ENCODE data around the gene USH2A. TPM values are rescaled to one million over a fixed set of nuclear protein-coding genes. Genes with fewer than 3 reads are reported as not detected.

The USH2A gene
- polyA plus RNA-seq, 3 donors: not detected

- intact Hi-C loops (cut with micrococcal nuclease): no loop called here
- Mint-ChIP-seq H3K36me3 (peaks cover 34 to 42% of the 10 kb centered on the region in 2 donors), H3K4me3 (no peak overlapping the region), H3K4me1 (no peaks in the 10 kb centered on the region), H3K9me3 (no peaks in the 10 kb centered on the region), H3K27ac (no peak overlapping the region), H3K27me3 (ENCODE audit: low read depth in 3 of 3) (no peaks in the 10 kb centered on the region)
- no CpG with 5 or more reads among the region's 2 CpGs for WGBS (ENCODE audit: insufficient coverage)
- no peak for DNase-seq
- Histone ChIP-seq H3K27ac (ENCODE audit: low read depth in 1 of 2, low read length in 2 of 2) (no peak overlapping the region), H3K9me3 (replicated peaks in 1 of 2; ENCODE audit: control insufficient read depth in 1 of 2, insufficient read depth in 1 of 2, low read length in 2 of 2) (no peaks in the 10 kb centered on the region), H3K9ac (ENCODE audit: insufficient read depth, low read length, poor library complexity, severe bottlenecking) (no peak overlapping the region), H3K36me3 (replicated peaks in 1 of 2; ENCODE audit: control insufficient read depth in 1 of 2, insufficient read depth in 2 of 2, low read length in 2 of 2) (peaks cover 27 to 61% of the 10 kb centered on the region in 2 donors), H2AFZ (ENCODE audit: insufficient read depth, low read depth, low read length, poor library complexity, severe bottlenecking) (no peak overlapping the region), H4K20me1 (ENCODE audit: insufficient read depth, low read length) (no peaks in the 10 kb centered on the region), H3K4me2 (replicated peaks; ENCODE audit: extremely low read depth, low read length, poor library complexity, severe bottlenecking) (no peak overlapping the region), H3K4me1 (ENCODE audit: control insufficient read depth in 1 of 2, insufficient read depth in 2 of 2, low read length in 2 of 2) (no peaks in the 10 kb centered on the region), H3K79me2 (ENCODE audit: insufficient read depth, low read length) (no peaks in the 10 kb centered on the region), H3K27me3 (ENCODE audit: control insufficient read depth in 2 of 2, insufficient read depth in 2 of 2, low read length in 2 of 2) (no peaks in the 10 kb centered on the region), H3K4me3 (replicated peaks in 1 of 3; ENCODE audit: low read depth in 2 of 3, low read length in 3 of 3) (no peak overlapping the region)
- TF ChIP-seq CTCF (IDR thresholded peaks at IDR 0.05): peak; percentile 56
These were observed 816.6 kb downstream of the USH2A start for GRCh38 chr1:215606564-215607168.

GRCh38 chr1:215606036-215606435 is 817.2 kb downstream of the USH2A start:
- Histone ChIP-seq H2AFZ (ENCODE audit: insufficient read depth, low read depth, low read length, poor library complexity, severe bottlenecking) (no peak overlapping the region), H3K27ac (ENCODE audit: low read depth in 1 of 2, low read length in 2 of 2) (no peak overlapping the region), H3K79me2 (ENCODE audit: insufficient read depth, low read length) (no peaks in the 10 kb centered on the region), H3K27me3 (ENCODE audit: control insufficient read depth in 2 of 2, insufficient read depth in 2 of 2, low read length in 2 of 2) (no peaks in the 10 kb centered on the region), H3K9me3 (replicated peaks in 1 of 2; ENCODE audit: control insufficient read depth in 1 of 2, insufficient read depth in 1 of 2, low read length in 2 of 2) (no peaks in the 10 kb centered on the region), H4K20me1 (ENCODE audit: insufficient read depth, low read length) (no peaks in the 10 kb centered on the region), H3K4me3 (replicated peaks in 1 of 3; ENCODE audit: low read depth in 2 of 3, low read length in 3 of 3) (no peak overlapping the region), H3K36me3 (replicated peaks in 1 of 2; ENCODE audit: control insufficient read depth in 1 of 2, insufficient read depth in 2 of 2, low read length in 2 of 2) (peaks cover 22 to 60% of the 10 kb centered on the region in 2 donors), H3K4me1 (ENCODE audit: control insufficient read depth in 1 of 2, insufficient read depth in 2 of 2, low read length in 2 of 2) (no peaks in the 10 kb centered on the region), H3K4me2 (replicated peaks; ENCODE audit: extremely low read depth, low read length, poor library complexity, severe bottlenecking) (no peak overlapping the region), H3K9ac (ENCODE audit: insufficient read depth, low read length, poor library complexity, severe bottlenecking) (no peak overlapping the region)
- Mint-ChIP-seq H3K4me3 (no peak overlapping the region), H3K36me3 (peaks cover 35 to 46% of the 10 kb centered on the region in 2 donors), H3K27ac (no peak overlapping the region), H3K27me3 (ENCODE audit: low read depth in 3 of 3) (no peaks in the 10 kb centered on the region), H3K4me1 (no peaks in the 10 kb centered on the region), H3K9me3 (no peaks in the 10 kb centered on the region)
- no peak for TF ChIP-seq CTCF (IDR thresholded peaks at IDR 0.05)
- intact Hi-C loops (cut with micrococcal nuclease): no loop called here
- no CpG with 5 or more reads among the region's 3 CpGs for WGBS (ENCODE audit: insufficient coverage)
- DNase-seq: no peak
